ENCODE data around the gene MRS2.

GRCh38 chr6:24428615-24429014, 25.9 kb downstream of the MRS2 start:
- no peak for TF ChIP-seq POLR2A (IDR thresholded peaks at IDR 0.05)
- TF ChIP-seq CTCF (IDR thresholded peaks at IDR 0.05): no peak

Data from breast epithelium (tissue), 3 donors.